Neural progenitor cell (in vitro differentiated cells): ENCODE data around the gene USP33.

Experiments
- CTCF ChIP-seq: fragments of 200-600 bp; sonication (generic); IDR thresholded peaks from 2 replicates; pipeline ENCODE4 v1.5.1; 2017; ENCODE audit warnings: antibody characterized with exemption, mild to moderate bottlenecking
- EZH2 ChIP-seq: fragments of 200-600 bp; sonication (generic); IDR thresholded peaks from 2 replicates; pipeline ENCODE4 v1.6.1; 2017; ENCODE audit warnings: antibody characterized with exemption, mild to moderate bottlenecking, moderate library complexity

- TF ChIP-seq CTCF = no peak
- TF ChIP-seq EZH2 = no peak
Measured at GRCh38 chr1:77781683-77782082, 22.0 kb upstream of the USP33 start.
